GM19238 (cell line): ENCODE data around the gene CCNL2.
A peak's percentile ranks its signal among the peaks of the same experiment; 100 is the strongest.
"Not testable (repeated sequence)": the region's sequence is repeated elsewhere in the genome, so short reads cannot be mapped to it uniquely, and the experiment has no call there.

Experiments used
- DNase-seq: peaks from one replicate; pipeline ENCODE4 v3.0.0; 2011; ENCODE audit warnings: low spot score; ENCODE audit not compliant: insufficient read length

Gene CCNL2

GRCh38 chr1:1373815-1374588, 25.1 kb downstream of the CCNL2 start:
- no peak for DNase-seq

GRCh38 chr1:1373051-1373814, 25.9 kb downstream of the CCNL2 start:
- no peak for DNase-seq

GRCh38 chr1:1371746-1372711, 27.1 kb downstream of the CCNL2 start:
- peak; percentile 90 for DNase-seq

GRCh38 chr1:1371364-1371745, 27.8 kb downstream of the CCNL2 start:
- DNase-seq = no peak

GRCh38 chr1:1370771-1371300, 28.3 kb downstream of the CCNL2 start:
- no peak for DNase-seq

GRCh38 chr1:1370094-1370493, 29.0 kb downstream of the CCNL2 start:
- DNase-seq = not testable (repeated sequence)

- DNase-seq = no peak
Measured at GRCh38 chr1:1367315-1367714, 31.8 kb downstream of the CCNL2 start.

GRCh38 chr1:1366699-1367066, 32.5 kb downstream of the CCNL2 start:
- DNase-seq = no peak

- DNase-seq = no peak
Measured at GRCh38 chr1:1365875-1366698, 33.0 kb downstream of the CCNL2 start.

- DNase-seq = no peak
Measured at GRCh38 chr1:1364266-1364665, 34.9 kb downstream of the CCNL2 start.

GRCh38 chr1:1361982-1362423, 37.1 kb downstream of the CCNL2 start:
- no peak for DNase-seq

GRCh38 chr1:1361233-1361981, 37.7 kb downstream of the CCNL2 start:
- DNase-seq = no peak

GRCh38 chr1:1360506-1361169, 38.5 kb downstream of the CCNL2 start:
- DNase-seq = no peak

- no peak for DNase-seq
Measured at GRCh38 chr1:1359664-1360468, 39.3 kb downstream of the CCNL2 start.

GRCh38 chr1:1359308-1359663, 39.8 kb downstream of the CCNL2 start:
- DNase-seq = no peak

- DNase-seq = no peak
Measured at GRCh38 chr1:1358433-1359271, 40.5 kb downstream of the CCNL2 start, which contains the start of gene MXRA8. MXRA8 (minus strand) TSS chr1:1358555; CDS start chr1:1358504, 51 bp downstream.

GRCh38 chr1:1357871-1358432, 41.2 kb downstream of the CCNL2 start:
- DNase-seq = no peak
